GM21737 (cell line): ENCODE measurements around the gene FOXO1.
"Not testable (repeated sequence)": the region's sequence is repeated elsewhere in the genome, so short reads cannot be mapped to it uniquely, and the experiment has no call there.

Source experiments
- ATAC-seq: cut with Tn5 transposase; IDR thresholded peaks from one replicate; pipeline ENCODE4 v1.9.1; 2021; ENCODE audit warnings: mild to moderate bottlenecking, moderate library complexity; ENCODE audit not compliant: unreplicated experiment

The FOXO1 gene

DNA sequence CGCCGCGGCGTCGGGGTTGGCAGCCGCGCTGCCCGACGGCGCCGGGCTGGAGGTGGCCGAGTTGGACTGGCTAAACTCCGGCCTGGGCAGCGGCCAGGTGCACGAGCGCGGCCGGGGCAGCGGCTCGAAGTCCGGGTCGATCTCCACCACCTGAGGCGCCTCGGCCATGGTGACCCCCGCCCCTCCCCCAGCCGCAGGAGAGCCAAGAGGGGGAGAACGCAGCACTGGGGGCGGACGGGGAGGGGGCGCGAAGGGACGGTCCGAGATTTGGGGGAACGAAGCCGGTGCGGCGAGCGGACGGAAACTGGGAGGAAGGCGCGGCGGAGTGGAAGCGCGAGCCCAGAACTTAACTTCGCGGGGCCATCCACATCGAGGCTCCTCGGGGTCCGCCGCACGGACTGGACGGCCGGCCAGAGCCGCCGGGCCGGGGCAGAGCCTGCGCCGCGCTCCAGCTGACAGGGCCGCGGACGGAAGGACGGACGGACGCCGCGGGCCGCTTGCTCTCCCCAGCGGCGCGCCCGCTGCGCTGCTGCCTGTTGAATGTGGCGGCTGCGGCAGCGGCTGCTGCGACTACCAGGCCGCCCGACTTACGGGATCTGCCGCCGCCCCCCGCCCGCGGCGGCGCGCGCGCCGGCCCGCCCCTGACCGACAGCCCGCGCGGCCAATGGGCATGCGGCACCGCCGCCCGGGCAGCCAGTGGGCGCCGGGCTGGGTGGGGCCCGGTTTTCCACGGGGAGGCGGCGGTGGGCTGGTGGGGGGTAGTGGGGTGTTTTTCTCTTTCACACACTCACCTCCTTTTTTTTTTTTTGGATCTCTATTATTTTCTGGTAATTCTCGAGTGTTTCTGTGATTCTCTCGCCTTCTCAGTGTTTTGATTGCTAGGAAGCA lies at the start of gene FOXO1:
Gene FOXO1, minus strand, starts transcription at position 597 of the 888 bp plus-strand sequence. Its CDS starts 429 bp downstream, at position 168.
- ATAC-seq, result peak; percentile 52

DNA sequence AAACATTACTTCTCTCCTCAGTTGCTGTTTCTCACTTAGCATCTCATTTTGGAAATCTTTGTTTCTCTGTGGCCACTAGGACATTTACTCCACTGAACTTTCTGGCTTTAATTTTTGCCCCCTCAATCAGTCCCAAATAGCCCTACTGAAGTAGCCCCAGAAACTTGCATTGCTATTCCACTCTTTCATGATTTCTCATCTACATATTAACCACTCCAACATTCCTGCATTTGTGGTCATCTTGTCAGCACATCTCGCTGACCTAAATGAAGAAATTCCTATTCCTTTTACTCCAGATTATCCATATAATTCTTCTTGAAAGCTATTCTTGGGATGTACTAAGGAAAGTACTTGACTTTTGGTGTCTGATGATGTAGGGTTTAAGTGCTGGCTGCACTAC lies 48.0 kb upstream of the FOXO1 start:
- not testable (repeated sequence) for ATAC-seq

DNA sequence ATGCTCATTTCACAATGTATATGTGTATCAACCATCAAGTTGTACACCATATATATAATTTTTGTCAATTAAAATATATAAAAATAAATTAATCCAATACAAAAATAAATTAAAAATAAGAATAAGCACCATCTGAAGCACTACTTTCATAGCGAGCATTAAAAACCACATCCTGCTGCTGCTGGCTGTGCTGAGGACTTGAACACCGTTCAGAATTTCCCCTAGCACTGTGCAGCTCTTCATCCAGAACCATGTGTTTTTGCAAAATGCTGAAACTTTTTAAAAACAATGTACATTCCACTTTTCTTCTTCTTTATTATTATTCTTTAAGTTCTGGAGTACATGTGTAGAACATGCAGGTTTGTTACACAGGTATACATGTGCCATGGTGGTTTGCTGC lies 40.0 kb upstream of the FOXO1 start:
- ATAC-seq, result no peak

- ATAC-seq, result peak; percentile 66
Observed at GRCh38 chr13:40697711-40698110, 31.3 kb upstream of the FOXO1 start.

DNA sequence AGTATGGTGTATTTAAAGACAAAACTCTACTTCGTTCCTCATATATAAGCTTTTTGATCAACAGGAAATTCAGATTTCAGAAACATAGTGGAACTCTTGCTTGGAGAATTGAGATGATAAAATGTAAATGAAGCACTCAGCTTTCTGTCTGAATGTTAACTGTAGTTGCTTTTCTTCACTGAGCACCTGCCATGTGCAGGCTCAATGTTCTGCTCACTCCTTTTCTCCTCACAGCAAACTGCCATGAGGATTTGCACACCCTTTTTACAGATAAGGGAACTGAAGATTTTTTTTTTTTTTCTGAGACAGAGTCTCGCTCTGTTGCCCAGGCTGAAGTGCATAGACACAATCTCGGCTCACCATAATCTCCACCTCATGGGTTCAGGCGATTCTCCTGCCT lies 28.0 kb upstream of the FOXO1 start:
- ATAC-seq, result no peak

DNA sequence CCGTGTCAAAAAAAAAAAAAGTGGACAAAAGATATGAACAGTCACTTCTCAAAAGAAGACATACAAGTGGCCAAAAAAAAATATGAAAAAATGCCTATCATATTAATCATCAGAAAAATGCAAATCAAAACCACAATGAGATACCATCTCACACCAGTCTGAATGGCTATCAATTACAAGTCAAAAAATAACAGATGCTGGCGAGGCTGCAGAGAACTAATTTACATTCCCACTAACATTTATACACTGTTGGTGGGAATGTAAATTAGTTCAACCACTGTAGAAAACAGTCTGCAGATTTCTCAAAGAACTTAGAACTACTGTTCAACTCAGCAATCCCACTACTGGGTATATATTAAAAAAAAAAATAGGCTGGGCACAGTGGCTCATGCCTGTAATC lies 26.5 kb upstream of the FOXO1 start:
- peak; percentile 56 for ATAC-seq

- no peak for ATAC-seq
Observed at GRCh38 chr13:40688781-40689180, 22.3 kb upstream of the FOXO1 start.

GRCh38 chr13:40682449-40683240 lies 16.2 kb upstream of the FOXO1 start:
- no peak for ATAC-seq

GRCh38 chr13:40681341-40682146 lies 15.1 kb upstream of the FOXO1 start:
- ATAC-seq, result no peak

GRCh38 chr13:40680659-40681323 lies 14.3 kb upstream of the FOXO1 start:
- ATAC-seq, result no peak

GRCh38 chr13:40679480-40679985 lies 13.1 kb upstream of the FOXO1 start:
- ATAC-seq, result no peak

- no peak for ATAC-seq
Observed at GRCh38 chr13:40677064-40677463, 10.6 kb upstream of the FOXO1 start.

- ATAC-seq, result no peak
Observed at GRCh38 chr13:40676007-40676406, 9.6 kb upstream of the FOXO1 start.

DNA sequence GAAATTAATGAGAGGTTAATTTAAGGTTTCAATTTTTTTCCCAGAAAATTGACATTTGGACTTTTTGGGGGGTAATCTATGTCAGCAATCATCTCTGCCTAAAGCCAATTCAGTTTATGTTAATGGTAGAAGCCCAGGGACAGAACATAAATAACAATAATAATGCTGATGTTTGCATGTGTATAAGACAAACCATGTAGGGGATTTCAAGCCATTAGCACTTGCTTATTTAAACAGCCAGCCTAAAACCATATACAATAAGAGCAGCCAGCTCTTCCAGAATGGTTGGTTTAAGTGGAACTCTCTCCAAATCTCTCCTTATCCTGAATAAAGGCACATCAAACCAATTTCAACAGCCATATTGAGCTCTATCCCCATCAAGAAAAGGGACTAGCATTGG lies 7.0 kb upstream of the FOXO1 start:
- ATAC-seq, result no peak

DNA sequence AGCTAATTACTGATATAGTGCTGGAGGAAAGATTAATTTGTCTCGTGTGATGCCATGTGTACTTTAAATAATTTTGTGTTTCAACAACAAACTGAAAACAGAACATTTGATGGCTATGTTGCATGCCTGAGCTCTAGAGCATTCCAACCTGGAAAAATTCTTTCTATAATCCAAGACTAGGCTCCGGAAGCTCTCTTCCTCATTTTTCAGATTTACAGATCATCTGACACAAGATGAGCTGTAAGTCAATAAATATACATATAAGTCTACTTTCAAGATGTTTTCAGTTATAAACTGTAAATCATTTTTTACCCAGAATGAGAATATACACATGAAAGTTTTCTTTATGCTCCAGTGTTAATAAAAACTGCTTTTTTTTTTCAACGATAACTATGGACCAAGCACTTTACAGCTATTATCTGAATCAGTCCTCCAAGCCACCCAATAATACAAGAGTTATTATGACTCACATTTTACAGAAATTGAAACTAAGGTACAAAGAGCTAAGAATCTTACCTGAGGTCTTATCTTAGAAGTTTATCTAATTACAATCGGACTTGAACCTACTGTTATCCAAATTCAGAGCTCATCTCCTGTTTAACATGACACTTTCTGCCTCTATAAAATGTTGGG lies 6.4 kb upstream of the FOXO1 start:
- ATAC-seq, result no peak

DNA sequence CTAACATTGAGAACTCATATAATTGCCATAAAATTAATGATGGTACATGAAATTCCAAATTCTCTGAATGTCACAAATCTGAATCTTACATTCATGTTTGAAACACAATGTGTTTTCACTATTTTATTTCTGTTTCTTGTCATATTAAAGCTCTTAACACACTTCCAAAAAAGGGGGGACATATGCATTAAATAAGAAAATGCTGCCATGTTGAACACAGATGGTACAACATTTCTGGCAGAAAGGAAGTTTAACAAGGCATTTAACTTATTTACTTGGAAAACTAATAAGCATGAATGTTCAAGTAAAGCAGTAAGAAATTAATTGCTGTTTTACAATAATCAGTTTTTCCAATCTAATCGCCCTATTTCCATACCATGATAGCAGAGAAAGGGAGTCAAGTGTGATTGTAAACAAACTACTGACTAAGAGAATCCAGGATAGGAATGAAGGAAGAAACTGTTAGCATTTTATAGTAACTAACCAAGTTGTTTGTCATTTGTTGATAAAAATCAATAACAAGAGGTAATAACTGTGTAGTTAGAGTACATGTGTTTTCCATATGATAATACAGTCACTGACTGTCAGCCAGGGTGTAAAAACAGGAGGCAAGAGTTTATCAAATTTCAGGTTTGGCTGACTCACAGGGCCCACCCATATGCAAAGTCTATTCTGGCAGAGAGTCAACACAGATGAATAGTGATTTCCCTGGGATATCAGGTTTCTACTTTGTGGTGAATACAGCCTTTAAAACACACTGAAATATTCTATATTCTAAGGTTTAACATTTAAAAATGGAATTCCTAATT lies 5.7 kb upstream of the FOXO1 start:
- ATAC-seq, result no peak

GRCh38 chr13:40670307-40670706 lies 3.9 kb upstream of the FOXO1 start:
- ATAC-seq, result no peak

DNA sequence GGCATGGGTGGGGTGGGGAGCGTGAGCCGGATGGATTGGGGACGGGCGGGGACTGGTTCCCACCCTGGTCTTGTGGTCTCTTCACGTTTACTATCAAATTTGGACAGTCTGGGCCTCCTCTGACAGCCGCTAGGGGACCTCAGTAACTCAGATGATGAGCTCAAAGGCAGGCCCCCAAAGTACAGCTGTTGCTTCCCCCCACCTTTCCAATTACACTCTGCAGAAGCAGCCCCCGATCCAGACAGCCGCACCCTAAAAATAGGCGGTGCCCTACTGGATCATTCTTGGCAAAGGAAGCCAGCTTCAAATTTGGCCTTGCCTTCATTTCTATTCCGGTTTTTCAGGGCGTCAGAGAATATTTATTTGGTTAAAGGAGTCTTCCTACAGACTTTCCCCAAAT lies 1.9 kb upstream of the FOXO1 start:
- no peak for ATAC-seq

GRCh38 chr13:40667622-40667978 lies 1.2 kb upstream of the FOXO1 start:
- no peak for ATAC-seq
